HG03565 (cell line): ENCODE data around the gene ALDH1L2.

ENCODE experiments used
- ATAC-seq: cut with Tn5 transposase; IDR thresholded peaks from one replicate; pipeline ENCODE4 v1.9.1; 2021; ENCODE audit warnings: mild to moderate bottlenecking, moderate library complexity; ENCODE audit not compliant: unreplicated experiment

Gene ALDH1L2

DNA sequence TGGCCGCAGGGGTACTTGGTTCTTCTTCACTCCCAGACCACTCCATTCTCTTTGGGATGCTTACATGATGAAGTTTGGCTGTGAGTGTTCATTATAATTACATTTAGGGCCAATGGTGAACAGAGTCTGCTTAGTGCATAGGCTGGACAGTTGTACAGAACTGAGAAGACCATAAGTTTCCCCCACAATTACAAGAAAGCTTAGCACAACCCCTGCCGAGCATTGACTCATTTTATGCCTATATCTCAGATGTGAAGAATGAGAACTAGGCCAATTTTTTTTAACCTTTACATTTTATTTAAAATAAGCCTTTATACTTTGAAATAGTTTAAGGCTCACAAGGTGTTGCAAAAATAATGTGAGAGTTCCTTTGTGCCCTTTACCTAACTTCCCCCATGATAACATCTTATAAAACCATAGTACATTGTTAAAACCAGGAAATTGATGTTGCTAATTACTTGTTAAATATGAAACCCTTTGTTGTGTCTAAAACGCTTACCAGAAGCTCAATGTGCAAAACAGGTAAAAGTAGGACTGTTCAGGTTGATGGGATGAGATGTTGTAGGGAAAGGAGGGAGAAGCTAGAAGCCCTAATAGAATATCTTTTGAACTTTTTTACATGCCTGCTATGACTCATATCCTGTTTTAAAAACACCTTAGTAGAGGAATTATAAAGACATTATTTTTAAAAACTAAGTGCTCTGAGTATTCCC is 47.2 kb downstream of the ALDH1L2 start:
- ATAC-seq: no peak

DNA sequence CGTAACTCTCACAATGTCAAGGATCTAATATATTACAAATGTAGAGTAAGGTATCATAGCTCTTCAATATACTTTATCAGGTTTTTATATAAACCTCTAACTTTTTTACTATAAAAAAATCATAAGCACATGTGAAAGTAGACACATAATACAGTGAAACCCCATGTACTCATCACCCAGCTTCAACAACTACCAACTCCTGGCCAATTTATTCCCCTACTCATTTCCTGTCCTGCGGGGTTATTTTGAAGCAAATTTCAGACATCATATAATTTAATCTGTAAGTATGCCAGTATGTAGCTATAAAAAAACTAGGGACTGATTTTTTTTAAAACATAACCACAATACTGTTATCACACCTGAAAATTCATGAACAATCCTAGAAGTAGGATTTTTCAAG is 50.4 kb downstream of the ALDH1L2 start:
- ATAC-seq: no peak

DNA sequence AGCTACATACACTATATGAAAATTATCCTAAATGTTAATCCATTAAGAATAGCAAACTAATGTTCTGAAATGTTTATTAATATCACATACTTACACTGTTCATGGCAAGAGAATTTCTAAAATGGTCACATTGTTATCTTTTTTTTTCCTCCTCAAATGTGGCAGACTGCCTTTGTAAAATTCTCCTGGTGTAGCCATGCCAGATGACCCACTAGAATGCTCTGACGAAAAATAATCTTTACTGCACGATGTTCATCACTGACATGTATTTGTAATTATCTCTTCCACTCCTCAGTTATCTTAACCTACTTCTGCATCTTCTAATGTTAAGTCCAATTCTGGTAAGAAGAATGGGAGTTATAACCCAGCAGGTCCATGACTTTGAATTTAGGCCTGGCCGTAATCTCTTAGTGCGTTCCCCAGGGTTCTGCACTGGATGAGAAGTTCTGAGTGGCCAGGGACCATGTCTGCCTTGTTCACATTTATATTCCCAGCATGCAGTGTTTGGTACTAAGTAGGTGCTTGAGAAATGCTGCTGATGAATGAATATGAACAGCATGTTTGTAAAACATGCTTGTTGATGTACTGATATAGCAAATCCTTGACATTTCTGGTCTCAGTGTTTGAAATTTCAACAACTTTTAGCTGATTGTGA is 51.4 kb downstream of the ALDH1L2 start:
- no peak for ATAC-seq

DNA sequence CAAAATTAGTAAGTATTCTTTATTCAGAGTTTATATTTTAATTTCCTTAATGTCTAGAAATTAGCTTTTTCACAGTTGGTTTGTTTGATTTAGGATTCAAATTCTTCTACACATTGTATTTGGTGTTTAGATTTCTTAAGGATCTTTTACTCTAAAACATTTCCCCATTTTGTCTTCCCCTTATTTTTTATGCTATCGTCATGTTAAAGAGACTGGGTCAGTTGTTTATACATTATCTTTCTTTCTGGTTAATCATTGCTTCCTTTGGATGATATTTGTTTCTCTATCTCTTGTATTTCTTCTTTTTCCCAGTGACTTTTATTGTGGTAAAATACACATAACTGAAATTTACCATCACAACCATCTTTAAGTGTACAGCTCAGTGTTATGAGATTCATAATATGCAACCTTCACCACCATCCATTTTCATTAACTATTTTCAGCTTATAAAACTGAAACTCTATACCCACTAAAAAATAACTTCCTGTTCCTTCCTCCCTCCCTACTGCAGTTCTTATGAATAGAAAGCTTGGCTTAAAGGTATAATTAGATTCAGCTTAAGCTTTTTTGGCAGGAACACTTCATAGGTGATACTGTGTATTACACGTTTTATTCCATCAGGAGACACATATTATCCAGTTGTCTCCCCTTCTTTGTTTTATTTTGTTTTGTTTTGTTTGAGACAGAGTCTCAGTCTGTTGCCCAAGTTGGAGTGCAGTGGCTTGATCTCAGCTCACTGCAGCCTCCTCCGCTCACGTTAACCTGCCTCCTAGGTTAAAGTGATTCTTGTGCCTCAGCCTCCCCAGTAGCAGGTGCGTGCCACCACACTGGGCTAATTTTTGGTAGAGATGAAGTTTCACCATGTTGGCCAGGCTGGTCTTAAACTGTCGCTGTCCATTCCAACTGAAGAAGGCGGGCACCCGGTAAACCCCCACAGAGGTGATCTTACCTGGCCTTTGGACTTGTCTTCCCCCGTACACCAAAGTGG is 53.1 kb downstream of the ALDH1L2 start:
- peak; percentile 82 for ATAC-seq

DNA sequence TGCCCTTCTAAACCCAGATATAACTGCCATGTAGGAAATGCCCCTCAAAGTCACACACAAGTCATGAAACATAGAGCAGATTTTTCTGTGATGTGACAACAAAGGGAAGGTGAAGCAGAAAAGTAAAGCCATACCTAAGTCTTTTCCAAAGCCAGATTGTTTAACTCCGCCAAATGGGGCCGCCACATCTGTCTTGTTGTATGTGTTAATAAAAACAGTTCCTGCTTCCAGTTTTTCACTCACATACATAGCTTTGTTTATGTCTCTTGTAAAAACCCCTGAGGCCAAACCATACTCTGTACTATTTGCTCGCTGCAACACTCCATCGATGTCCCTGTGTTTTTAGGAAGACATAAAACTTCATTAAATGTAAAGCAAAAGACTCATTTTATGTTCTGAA is 57.8 kb downstream of the ALDH1L2 start:
- no peak for ATAC-seq

DNA sequence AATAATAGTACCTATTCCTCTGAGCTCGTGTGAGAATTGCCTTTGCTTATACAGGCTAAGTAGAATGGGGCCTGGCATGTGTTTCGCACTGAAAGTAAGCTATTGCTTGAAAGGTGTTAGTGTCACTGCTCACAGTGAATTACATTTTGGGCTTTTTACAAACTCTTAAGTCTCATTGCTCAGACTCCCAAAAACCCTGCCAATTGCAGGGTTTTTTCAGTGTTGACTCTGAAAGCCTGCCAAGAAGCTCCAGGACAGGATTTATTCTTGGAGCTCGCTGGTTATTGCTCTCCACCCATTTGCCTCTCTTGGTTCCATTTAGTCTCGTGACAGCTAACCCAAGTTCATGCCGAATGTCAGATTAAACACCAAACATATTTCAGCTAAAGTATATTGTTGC is 58.4 kb downstream of the ALDH1L2 start:
- no peak for ATAC-seq

DNA sequence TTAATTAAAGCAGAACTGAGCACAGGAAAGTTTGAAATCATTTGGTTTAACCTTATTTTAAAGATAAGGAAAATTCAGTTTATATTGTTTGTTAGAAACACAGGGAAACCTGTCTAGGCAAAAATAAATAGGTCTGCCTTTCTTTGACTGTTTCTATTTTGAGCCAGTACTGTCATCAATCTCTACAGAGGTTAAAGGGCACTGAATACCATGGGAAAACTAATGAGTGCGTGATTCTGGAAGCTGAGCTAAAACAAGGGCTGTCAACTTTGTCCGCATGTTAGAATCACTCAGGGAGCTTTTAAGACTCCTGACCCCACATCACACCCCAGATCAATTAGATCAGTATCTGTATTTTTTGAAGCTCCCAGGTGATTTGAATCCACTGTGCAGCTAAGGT is 59.3 kb downstream of the ALDH1L2 start:
- ATAC-seq: no peak

DNA sequence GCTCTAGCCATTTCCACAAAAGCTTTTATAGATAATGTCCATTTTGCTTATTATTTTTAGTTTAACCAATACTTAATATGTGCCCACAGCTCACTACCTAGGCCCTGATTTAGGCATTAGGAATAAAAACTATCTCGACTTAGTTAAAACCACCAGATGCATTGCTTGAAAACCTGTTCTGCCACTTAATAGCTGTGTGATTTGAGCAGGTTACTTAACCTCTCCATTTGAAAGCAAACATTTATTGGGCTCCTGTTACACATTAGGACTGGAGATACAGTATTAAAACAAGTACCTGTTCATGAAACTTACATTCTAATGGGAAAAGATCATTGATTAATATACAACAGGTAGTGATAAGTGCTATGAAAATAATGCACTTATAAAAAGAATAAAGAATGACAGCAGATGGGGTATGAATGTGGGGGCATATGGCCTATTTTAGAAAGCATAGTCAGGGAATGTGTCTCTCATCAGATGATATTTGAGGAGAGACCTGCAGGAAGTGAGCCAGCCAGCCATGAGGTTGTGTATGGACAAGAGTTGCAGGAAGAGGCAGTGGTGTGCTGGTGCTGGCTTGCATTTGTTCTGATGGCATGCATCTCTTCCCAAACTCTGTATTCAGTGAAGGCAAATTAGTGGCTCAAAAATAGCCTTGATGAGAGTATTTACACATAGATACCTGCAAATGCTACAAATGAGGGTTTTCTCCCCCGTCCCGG is 63.9 kb downstream of the ALDH1L2 start:
- ATAC-seq: no peak

DNA sequence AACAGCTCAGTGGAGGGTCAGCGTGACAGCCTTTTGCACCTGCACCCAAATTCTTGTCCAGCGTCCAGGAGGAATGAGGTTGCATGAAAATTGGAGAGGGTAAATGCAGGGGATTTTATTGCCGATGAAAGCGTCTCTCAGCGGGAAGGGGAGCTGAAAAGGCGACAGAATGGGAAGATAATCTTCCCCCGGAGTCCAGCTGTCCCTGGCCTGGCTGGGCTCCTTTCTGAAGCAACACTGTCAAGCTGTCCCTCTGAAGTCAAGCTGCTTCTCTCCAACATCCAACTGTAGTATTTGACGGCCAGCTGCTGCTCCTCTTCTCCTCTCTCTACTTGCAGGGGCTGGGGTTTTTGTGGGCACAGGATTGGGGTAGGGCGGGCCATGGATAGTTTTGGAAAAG is 65.5 kb downstream of the ALDH1L2 start:
- no peak for ATAC-seq

DNA sequence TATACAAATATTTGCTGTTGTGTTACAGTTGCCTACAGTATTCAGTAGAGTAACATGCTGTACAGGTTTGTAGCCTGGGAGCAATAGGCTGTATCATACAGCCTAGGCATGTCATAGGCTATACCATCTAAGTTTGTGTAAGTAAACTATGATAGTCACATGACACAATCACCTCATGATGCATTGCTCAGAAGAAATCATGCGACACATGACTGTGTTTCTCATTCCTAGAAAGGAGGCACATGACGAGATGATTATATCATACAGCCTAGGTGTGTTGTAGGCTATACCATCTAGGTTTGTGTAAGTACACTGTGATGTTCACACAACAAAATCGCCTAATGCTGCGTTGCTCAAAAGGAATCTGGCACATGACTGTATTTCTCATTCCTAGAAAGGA is 66.2 kb downstream of the ALDH1L2 start:
- no peak for ATAC-seq

DNA sequence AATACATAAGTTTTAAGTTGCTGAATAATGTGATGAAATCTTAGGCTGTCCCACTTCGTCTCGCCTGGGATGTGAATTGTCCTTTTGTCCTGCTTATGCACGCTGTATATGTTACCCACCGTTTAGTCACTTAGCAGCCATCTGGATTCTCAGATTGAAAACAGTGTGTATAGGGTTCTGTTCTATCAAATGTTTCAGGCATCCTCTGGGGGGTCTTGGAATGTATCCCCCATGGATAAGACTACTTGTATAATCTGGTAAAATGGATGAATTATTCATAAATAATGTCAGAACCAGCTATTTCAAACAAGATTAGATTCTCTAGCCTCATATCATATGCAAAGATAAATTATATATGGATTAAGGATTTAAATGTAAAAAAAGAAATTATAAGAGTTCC is 68.7 kb downstream of the ALDH1L2 start:
- ATAC-seq: no peak

DNA sequence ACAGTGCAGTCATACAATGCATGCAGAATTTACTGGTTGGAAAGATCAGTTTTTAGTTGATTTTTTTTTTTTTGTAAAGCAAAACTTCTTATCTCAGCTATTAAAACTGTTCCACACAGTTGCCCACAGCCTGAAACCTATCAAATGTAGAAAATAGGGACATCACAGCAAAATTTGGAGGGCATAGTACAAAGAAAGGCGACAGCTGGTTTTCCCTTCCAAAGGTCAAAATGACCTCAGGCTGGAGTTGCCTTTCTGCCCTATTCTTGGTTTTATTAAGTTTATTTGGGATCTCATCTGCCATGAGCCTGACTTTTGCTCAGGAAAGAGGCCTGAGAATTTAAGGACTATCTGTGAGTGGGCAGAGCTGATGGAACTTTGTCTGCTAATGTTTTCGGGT is 69.7 kb downstream of the ALDH1L2 start:
- ATAC-seq: no peak

DNA sequence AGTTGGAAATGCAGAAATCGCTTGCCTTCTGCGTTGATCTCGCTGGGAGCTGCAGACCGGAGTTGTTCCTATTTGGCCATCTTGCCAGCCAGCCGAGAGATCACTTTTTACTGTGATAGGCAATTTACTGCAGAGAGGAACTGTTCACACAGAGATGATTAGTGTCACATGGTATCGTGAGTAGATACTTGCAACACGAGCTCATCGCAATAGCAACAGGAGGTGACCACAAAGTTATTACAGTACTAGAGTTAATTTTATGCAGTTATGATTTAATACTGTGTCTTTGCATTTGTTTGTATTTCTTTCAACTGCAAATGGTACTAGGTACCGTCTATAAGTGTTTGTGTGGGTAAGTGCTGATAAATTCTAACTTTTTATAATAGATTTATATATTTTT is 70.4 kb downstream of the ALDH1L2 start:
- no peak for ATAC-seq

DNA sequence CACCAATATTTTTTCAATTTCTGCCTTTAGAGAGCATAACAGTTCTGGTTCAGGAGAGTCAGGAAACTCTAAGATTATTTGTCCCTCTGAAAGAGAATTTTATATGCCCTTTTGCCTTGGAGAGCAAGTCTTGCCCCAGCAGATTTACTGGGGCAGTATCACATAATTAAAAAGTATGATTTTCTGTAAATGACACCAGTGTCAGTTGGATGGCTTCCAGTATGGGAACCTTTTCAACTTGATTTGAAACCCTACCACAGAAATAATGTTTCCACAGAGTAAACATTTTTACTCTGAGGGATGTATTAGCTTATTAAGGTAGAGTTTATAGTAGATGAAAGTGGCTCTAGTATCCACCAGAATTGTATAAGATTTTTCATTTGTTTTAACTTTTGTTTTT is 82.8 kb downstream of the ALDH1L2 start:
- ATAC-seq: no peak

DNA sequence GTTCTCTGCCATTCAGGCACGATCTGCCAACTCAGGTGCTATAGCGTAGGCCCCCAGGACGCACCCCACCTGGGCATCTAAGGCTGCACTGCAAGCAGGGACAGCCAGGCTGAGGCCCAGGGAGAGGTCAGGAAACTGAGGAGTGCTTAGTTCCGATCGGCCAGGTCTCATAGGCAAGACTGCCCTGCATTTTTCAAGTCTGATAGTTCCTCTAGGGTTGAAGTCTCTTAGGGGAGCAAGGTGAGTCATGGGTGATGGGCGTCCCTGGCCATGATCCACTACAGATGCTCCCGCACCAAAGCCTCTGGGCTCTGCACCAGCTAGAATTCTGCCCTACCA is 84.9 kb downstream of the ALDH1L2 start:
- ATAC-seq: no peak

DNA sequence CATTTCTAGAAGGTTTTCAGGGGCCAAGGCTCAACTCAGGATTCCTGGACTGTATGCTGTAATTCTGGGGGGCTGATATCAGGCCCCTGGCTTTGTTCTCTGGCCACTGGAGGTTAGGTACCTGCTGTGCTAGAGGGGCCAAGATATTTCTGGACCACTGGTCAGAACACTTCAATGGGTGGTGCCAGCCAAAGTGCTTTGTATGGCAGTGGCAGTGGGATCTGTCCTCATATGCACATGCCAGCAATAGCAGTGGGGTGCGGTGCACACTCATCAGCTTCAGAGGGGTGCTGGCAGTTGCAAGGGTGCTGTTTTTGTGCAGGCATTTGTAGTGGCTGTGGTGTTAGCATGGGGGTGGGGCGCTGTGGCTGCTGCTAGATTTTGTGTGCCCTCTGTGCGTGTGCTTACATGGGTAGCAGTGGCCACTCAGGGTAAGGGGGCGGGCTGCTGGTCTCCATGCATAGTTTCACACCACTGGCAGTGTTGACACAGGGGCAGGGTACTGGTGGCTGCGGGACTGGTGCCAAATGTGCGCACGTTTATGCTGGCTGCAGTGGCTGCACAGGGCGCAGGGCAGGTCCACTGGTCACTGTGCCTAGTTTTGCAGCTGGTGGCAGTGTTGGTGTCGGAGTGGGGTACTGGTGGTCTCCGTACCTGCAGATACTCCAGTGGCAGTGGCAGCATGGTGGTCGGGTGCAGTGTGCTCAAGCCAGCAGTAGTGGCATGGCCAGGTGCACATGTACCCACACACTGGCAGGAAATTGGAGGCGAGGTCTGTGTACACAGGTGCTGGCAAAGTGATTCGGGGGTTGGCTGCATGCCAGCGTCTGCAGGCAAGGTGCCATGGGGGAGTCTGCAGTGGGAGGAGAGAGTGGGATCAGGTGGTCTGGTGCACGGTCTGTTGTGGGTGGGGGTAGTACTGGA is 85.6 kb downstream of the ALDH1L2 start:
- ATAC-seq: no peak

DNA sequence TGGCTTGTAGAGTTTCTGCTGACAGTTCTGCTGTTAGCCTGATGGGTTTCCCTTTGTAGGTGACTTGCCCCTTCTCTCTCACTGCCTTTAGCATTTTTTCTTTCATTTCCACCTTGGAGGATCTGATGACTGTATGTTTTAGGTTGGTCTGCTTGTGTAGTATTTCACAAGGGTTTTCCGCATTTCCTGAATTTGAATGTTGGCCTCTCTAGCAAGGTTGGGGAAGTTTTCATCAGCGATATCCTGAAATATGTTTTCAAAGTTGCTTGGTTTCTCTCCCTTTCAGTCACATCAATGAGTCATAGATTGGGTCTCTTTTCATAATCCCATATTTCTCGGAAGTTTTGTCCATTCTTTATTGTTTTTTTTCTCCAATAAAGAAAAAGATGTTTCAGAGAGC is 86.7 kb downstream of the ALDH1L2 start:
- ATAC-seq: no peak

DNA sequence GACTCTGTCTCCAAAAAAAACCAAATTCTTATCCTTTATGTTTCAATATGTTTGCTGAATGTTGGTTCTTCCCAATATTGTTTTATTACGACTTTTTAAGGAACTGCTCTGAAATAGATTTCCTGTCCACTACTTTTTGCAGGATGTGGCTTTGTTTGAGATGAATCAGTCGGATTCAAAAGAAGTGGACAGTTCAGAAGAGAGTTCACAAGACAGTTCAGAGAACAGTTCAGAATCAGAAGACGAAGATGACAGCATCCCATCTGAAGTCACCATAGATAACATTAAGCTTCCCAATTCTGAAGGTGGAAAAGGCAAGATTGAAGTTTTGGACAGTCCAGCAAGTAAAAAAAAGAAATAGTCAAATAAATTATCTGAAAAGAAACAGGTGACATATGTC is 89.9 kb downstream of the ALDH1L2 start:
- ATAC-seq: no peak

DNA sequence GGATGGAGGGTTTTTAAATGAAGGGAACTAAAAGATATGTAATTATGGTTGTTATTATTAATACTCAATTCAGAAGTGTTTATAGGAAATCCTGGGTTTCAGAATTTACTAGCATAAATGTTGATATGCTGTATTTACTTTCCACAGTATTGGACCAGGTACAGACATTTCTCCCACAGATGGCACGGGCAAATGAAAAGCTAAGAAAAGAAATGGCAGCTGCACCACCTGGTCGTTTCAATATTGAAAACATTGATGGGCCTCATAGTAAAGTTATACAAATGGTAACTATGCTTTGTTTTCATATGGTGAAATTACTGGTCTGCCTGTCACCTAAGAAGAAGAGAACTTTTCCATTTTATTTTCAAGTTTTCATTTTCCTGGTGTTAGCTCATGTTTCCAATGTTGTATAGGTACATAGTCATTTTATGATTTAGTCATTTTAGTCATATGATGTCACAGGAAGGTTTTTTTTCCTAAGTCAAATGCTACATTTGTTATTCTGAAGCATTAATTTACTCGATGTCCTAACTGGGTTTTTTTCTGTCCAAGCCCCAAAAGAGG is 92.6 kb downstream of the ALDH1L2 start:
- no peak for ATAC-seq

DNA sequence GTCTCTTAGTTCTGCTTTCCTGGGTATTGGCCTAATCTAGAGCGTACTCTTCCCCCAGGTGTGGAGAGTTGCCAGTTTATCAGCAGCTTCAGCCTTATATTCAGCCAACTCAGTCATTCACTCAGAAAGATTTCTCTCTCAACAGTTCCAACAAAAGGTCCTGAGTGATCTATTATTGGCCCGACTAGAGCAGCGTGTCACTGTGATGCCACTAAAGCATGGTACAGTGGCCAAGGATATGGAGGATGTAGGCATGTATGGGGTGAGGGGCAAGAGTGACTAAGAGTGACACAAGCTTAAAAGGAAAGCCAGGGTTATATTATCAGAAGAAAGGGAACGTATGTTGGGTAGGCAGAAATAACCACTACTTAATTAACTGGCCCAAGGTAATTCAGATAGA is 93.3 kb downstream of the ALDH1L2 start:
- ATAC-seq: no peak
